ENCODE measurements around the gene QRICH1.

GRCh38 chr3:48983096-48983495, 110.8 kb downstream of the QRICH1 start:
- TF ChIP-seq TCF12 (IDR thresholded peaks at IDR 0.05; ENCODE audit: low read depth) (no peak), REST (IDR thresholded peaks at IDR 0.05; ENCODE audit: low read depth) (no peak), FOXM1 (IDR thresholded peaks at IDR 0.05; ENCODE audit: borderline replicate concordance, low read depth) (no peak), MAX (IDR thresholded peaks at IDR 0.05) (no peak), TAF1 (IDR thresholded peaks at IDR 0.05; ENCODE audit: low read depth) (no peak), RAD21 (IDR thresholded peaks at IDR 0.05; ENCODE audit: low read depth) (no peak), NFIC (IDR thresholded peaks at IDR 0.05) (no peak), TEAD4 (IDR thresholded peaks at IDR 0.05) (no peak), CEBPB (IDR thresholded peaks at IDR 0.05) (no peak), EP300 (IDR thresholded peaks at IDR 0.05; ENCODE audit: borderline replicate concordance) (no peak), EGR1 (IDR thresholded peaks at IDR 0.05) (no peak), USF1 (IDR thresholded peaks at IDR 0.05) (no peak), CREB1 (IDR thresholded peaks at IDR 0.05; ENCODE audit: low read depth) (no peak), ZBTB7A (IDR thresholded peaks at IDR 0.05; ENCODE audit: low read depth) (no peak)

Data from Ishikawa (cell line).